HepG2 (cell line): ENCODE data around the gene ASXL1. TPM values are rescaled to one million over a fixed set of nuclear protein-coding genes. Genes with fewer than 3 reads are reported as not detected.

Source experiments
- FOXO1 ChIP-seq: sonication (generic); formaldehyde crosslinking; IDR thresholded peaks from 2 replicates; pipeline ENCODE4 v1.4.0; 2020; ENCODE audit warnings: missing genetic modification reagents
- KDM4B ChIP-seq: sonication (generic); formaldehyde crosslinking; IDR thresholded peaks from 2 replicates; pipeline ENCODE4 v1.4.0; 2020; ENCODE audit warnings: missing genetic modification reagents
- KDM5B ChIP-seq: sonication (generic); formaldehyde crosslinking; IDR thresholded peaks from 2 replicates; pipeline ENCODE4 v1.4.0; 2020; ENCODE audit warnings: missing genetic modification reagents, mild to moderate bottlenecking, borderline replicate concordance
- KLF9 ChIP-seq: IDR thresholded peaks from 2 replicates; pipeline ENCODE4 v1.6.1; 2016; ENCODE audit warnings: low read depth
- POLR2A ChIP-seq, 2 experiments: IDR thresholded peaks; 2 replicates each; pipeline ENCODE4 v1.6.1; 2011; ENCODE audit warnings: low read depth in 2 of 2, low read length in 2 of 2, mild to moderate bottlenecking in 1 of 2, moderate library complexity in 1 of 2; ENCODE audit not compliant: insufficient read depth in 1 of 2
- RARA ChIP-seq: IDR thresholded peaks from 2 replicates; pipeline ENCODE4 v1.6.1; 2016; ENCODE audit warnings: missing genetic modification reagents, missing compliant biosample characterization
- RFX3 ChIP-seq: IDR thresholded peaks from 2 replicates; pipeline ENCODE4 v1.6.1; 2016; ENCODE audit warnings: missing biosample characterization, missing genetic modification reagents
- SMAD3 ChIP-seq: sonication (generic); formaldehyde crosslinking; IDR thresholded peaks from 2 replicates; pipeline ENCODE4 v1.4.0; 2020; ENCODE audit warnings: missing genetic modification reagents
- SMC3 ChIP-seq: IDR thresholded peaks from 2 replicates; pipeline ENCODE4 v1.6.1; 2011; ENCODE audit warnings: low read length, improper control_type of control experiment
- SOX13 ChIP-seq, 3 experiments: fragments of 450-650 bp in 1 of 3; sonication (generic) in 1 of 3; formaldehyde crosslinking in 1 of 3; IDR thresholded peaks in 2 of 3; conservative IDR thresholded peaks in 1 of 3; 2 replicates each; pipeline versions ENCODE4 v1.5.0 to v1.6.1; 2016 to 2020; ENCODE audit warnings: antibody characterized with exemption in 1 of 3, mild to moderate bottlenecking in 1 of 3, missing compliant biosample characterization in 1 of 3, missing genetic modification reagents in 1 of 3, moderate library complexity in 1 of 3
- STAG1 ChIP-seq: sonication (generic); formaldehyde crosslinking; IDR thresholded peaks from 2 replicates; pipeline ENCODE4 v1.4.0; 2020; ENCODE audit warnings: missing genetic modification reagents
- U2AF1 ChIP-seq: fragments of 200-400 bp; formaldehyde crosslinking; optimal IDR thresholded peaks from 2 replicates; pipeline ENCODE3; 2017; ENCODE audit warnings: mild to moderate bottlenecking, low read depth, low read length
- ZNF136 ChIP-seq: sonication (generic); formaldehyde crosslinking; IDR thresholded peaks from 2 replicates; pipeline ENCODE4 v1.8.1; 2022; ENCODE audit warnings: low read depth, mild to moderate bottlenecking, moderate library complexity, missing genetic modification reagents
- ZNF562 ChIP-seq: sonication (generic); formaldehyde crosslinking; IDR thresholded peaks from 2 replicates; pipeline ENCODE4 v1.8.0; 2022; ENCODE audit warnings: missing genetic modification reagents, borderline replicate concordance
- polyA plus RNA-seq, 8 experiments: library from polyadenylated mRNA; depleted of rRNA in 3 of 8; stranded (reverse) in 7 of 8; unstranded in 1 of 8; fragments of >200 nt; fragmentation: Illumina TruSeq in 4 of 8; extraction: Trizol in 4 of 8; gene quantifications; 2 replicates each; pipeline versions ENCODE4 v1.2.1 to v1.2.3, GENCODE V29; 2011 to 2016; ENCODE audit warnings: low read depth in 4 of 8, missing spikeins in 1 of 8, mixed read lengths in 1 of 8; ENCODE audit not compliant: insufficient read depth in 1 of 8
- total RNA-seq, 5 experiments: library from RNA; depleted of rRNA; stranded (reverse); fragments of >200 nt; fragmentation: Illumina TruSeq; extraction: Trizol; gene quantifications; 2 replicates each; pipeline ENCODE4 v1.2.3, GENCODE V29; 2016; ENCODE audit warnings: low read depth in 1 of 5
- TF ChIP-seq, protein P1 (sequence below): sonication (generic); formaldehyde crosslinking; IDR thresholded peaks from 2 replicates; pipeline ENCODE4 v1.5.0; 2020; ENCODE audit warnings: mild to moderate bottlenecking, missing genetic modification reagents, moderate library complexity
- TF ChIP-seq, protein P2 (sequence below): sonication (generic); formaldehyde crosslinking; IDR thresholded peaks from 2 replicates; pipeline ENCODE4 v1.8.1; 2023; ENCODE audit warnings: mild to moderate bottlenecking, moderate library complexity, missing genetic modification reagents
- TF ChIP-seq, protein P3 (sequence below): sonication (generic); formaldehyde crosslinking; IDR thresholded peaks from 2 replicates; pipeline ENCODE4 v1.5.0; 2020; ENCODE audit warnings: missing genetic modification reagents
- TF ChIP-seq, protein P4 (sequence below): sonication (generic); formaldehyde crosslinking; IDR thresholded peaks from 2 replicates; pipeline ENCODE4 v1.4.0; 2020; ENCODE audit warnings: missing genetic modification reagents, low read depth, mild to moderate bottlenecking, borderline replicate concordance
- TF ChIP-seq, protein P5 (sequence below): sonication (generic); formaldehyde crosslinking; IDR thresholded peaks from 2 replicates; pipeline ENCODE4 v1.5.1; 2020; ENCODE audit warnings: mild to moderate bottlenecking, moderate library complexity, missing genetic modification reagents
- TF ChIP-seq, protein P6 (sequence below): IDR thresholded peaks from 2 replicates; pipeline ENCODE4 v1.6.1; 2018; ENCODE audit warnings: missing genetic modification reagents, mild to moderate bottlenecking, missing compliant biosample characterization

The ASXL1 gene
- total and polyA plus RNA-seq, 2 of the 13 experiments (the other 11 are each of a cell fraction or from before 2014, with no cell fraction given) = 62.1 to 74.8 TPM

DNA sequence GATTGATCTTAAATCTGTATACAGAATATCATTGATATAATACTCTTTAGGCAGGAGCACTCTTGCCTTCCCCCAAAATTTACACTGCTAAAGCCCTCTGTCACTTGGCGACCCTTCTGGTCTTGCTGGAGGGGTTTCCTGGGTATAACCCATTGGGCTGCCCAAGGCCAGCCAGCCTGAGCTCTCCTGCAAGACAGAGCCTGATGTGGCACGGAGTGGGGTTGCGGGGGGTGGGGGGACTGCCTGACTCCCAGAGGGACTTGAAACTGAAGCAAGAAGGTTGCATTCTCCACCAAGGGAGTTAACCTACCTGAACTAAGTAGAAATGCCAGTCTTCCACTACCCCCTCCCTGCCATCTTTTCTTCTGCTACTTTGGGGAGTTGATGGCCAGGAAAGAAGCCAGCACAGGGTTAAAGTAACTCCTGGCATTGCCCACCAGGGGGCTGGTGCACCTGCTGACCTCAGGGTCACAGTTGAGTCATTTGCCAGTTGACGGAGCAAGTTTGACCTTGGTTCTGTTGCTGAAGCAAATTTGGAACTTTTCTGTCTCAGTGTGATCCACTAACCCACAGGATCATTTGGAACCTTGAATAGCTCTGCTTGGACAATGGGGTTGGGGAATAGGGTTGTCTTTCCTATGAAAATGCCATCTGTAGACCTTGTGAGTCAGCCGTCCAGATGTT is 79.4 kb downstream of the ASXL1 start (continued):
- TF ChIP-seq SMAD3 (CRISPR knock-in tag) = peak; percentile 32; the same call in 1 of the 2 replicates
- TF ChIP-seq ZNF136 (CRISPR knock-in tag) = 0 out of 2 replicates have a peak, but pooled peaks have one; percentile 36
- TF ChIP-seq, protein P1, sequence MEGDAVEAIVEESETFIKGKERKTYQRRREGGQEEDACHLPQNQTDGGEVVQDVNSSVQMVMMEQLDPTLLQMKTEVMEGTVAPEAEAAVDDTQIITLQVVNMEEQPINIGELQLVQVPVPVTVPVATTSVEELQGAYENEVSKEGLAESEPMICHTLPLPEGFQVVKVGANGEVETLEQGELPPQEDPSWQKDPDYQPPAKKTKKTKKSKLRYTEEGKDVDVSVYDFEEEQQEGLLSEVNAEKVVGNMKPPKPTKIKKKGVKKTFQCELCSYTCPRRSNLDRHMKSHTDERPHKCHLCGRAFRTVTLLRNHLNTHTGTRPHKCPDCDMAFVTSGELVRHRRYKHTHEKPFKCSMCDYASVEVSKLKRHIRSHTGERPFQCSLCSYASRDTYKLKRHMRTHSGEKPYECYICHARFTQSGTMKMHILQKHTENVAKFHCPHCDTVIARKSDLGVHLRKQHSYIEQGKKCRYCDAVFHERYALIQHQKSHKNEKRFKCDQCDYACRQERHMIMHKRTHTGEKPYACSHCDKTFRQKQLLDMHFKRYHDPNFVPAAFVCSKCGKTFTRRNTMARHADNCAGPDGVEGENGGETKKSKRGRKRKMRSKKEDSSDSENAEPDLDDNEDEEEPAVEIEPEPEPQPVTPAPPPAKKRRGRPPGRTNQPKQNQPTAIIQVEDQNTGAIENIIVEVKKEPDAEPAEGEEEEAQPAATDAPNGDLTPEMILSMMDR (CRISPR knock-in tag) = peak; percentile 84
- TF ChIP-seq ZNF562 (CRISPR knock-in tag) = no peak
- TF ChIP-seq SOX13 (IDR thresholded peaks at IDR 0.05) = no peak
- peak in 1 of 2 experiments; percentile 56; a peak in 1 of 4 replicates for TF ChIP-seq SOX13 (CRISPR knock-in tag; conservative IDR thresholded peaks at IDR 0.05 in 1 of 2, IDR thresholded peaks at IDR 0.05 in 1 of 2)
- TF ChIP-seq U2AF1 = no peak
- TF ChIP-seq, protein P2, sequence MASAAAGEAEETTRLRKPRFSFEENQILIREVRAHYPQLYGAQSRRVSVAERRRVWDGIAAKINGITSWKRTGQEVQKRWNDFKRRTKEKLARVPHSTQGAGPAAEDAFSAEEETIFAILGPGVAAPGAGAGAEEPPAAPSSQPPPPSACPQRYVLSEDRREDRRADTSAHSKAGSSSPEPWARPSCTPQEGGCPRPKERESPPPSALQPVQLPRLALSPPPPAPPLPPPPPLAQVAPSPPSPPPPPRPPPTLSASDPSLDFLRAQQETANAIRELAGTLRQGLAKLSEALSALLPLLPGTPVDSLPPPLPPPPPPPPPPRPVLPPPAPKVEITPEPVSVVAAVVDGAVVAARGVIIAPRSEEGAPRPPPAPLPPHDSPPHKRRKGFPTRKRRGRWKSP (CRISPR knock-in tag) = 0 out of 2 replicates have a peak, but pooled peaks have one; percentile 12
- TF ChIP-seq, protein P3, sequence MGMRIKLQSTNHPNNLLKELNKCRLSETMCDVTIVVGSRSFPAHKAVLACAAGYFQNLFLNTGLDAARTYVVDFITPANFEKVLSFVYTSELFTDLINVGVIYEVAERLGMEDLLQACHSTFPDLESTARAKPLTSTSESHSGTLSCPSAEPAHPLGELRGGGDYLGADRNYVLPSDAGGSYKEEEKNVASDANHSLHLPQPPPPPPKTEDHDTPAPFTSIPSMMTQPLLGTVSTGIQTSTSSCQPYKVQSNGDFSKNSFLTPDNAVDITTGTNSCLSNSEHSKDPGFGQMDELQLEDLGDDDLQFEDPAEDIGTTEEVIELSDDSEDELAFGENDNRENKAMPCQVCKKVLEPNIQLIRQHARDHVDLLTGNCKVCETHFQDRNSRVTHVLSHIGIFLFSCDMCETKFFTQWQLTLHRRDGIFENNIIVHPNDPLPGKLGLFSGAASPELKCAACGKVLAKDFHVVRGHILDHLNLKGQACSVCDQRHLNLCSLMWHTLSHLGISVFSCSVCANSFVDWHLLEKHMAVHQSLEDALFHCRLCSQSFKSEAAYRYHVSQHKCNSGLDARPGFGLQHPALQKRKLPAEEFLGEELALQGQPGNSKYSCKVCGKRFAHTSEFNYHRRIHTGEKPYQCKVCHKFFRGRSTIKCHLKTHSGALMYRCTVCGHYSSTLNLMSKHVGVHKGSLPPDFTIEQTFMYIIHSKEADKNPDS = no peak
- TF ChIP-seq FOXO1 (CRISPR knock-in tag) = no peak; the same call in 1 of the 2 replicates
- TF ChIP-seq, protein P4, sequence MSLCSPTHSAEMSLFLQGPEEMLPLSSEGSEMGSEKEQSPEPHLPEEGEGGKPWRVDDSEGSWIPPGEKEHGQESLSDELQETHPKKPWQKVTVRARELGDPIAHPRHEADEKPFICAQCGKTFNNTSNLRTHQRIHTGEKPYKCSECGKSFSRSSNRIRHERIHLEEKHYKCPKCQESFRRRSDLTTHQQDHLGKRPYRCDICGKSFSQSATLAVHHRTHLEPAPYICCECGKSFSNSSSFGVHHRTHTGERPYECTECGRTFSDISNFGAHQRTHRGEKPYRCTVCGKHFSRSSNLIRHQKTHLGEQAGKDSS (CRISPR knock-in tag) = 0 out of 2 replicates have a peak, but pooled peaks have one; percentile 59
- TF ChIP-seq, protein P5, sequence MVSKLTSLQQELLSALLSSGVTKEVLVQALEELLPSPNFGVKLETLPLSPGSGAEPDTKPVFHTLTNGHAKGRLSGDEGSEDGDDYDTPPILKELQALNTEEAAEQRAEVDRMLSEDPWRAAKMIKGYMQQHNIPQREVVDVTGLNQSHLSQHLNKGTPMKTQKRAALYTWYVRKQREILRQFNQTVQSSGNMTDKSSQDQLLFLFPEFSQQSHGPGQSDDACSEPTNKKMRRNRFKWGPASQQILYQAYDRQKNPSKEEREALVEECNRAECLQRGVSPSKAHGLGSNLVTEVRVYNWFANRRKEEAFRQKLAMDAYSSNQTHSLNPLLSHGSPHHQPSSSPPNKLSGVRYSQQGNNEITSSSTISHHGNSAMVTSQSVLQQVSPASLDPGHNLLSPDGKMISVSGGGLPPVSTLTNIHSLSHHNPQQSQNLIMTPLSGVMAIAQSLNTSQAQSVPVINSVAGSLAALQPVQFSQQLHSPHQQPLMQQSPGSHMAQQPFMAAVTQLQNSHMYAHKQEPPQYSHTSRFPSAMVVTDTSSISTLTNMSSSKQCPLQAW (CRISPR knock-in tag) = 0 out of 2 replicates have a peak, but pooled peaks have one; percentile 40
- TF ChIP-seq KDM4B (CRISPR knock-in tag) = peak; percentile 41; the same call in 1 of the 2 replicates
- peak; percentile 95 for TF ChIP-seq SMC3
- peak; percentile 79 for TF ChIP-seq RARA (CRISPR knock-in tag)
- no peak for TF ChIP-seq KLF9
- TF ChIP-seq STAG1 (CRISPR knock-in tag) = peak; percentile 73
- no peak for TF ChIP-seq RFX3 (CRISPR knock-in tag)
- TF ChIP-seq POLR2A (IDR thresholded peaks at IDR 0.05; ENCODE audit: insufficient read depth in 1 of 2, low read depth in 2 of 2, low read length in 2 of 2) = peak in 1 of 2 experiments; percentile 38; a peak in 2 of 4 replicates
- 0 out of 2 replicates have a peak, but pooled peaks have one; percentile 31 for TF ChIP-seq KDM5B (CRISPR knock-in tag)
- TF ChIP-seq, protein P6, sequence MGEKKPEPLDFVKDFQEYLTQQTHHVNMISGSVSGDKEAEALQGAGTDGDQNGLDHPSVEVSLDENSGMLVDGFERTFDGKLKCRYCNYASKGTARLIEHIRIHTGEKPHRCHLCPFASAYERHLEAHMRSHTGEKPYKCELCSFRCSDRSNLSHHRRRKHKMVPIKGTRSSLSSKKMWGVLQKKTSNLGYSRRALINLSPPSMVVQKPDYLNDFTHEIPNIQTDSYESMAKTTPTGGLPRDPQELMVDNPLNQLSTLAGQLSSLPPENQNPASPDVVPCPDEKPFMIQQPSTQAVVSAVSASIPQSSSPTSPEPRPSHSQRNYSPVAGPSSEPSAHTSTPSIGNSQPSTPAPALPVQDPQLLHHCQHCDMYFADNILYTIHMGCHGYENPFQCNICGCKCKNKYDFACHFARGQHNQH (CRISPR knock-in tag) = peak; percentile 51; the same call in 1 of the 2 replicates
